SK-N-SH (cell line): ENCODE measurements around the gene AP4E1. TPM values are rescaled to one million over a fixed set of nuclear protein-coding genes. Genes with fewer than 3 reads are reported as not detected.

Source experiments
- CTCF ChIA-PET: fragments of 300-600, 350-600 bp; formaldehyde crosslinking; extraction: SDS; loops from one replicate; lab custom pipeline; 2021; lab: Yijun Ruan, JAX
- POLR2A ChIA-PET: fragments of 350-600 bp; sonication (Branson Sonifier 250); formaldehyde crosslinking; extraction: SDS; loops from one replicate; lab custom pipeline; 2020; ENCODE audit warnings: antibody characterized with exemption, inconsistent platforms; lab: Yijun Ruan, JAX
- DNase-seq: peaks from one replicate; pipeline ENCODE4 v3.0.0; 2012
- H2AFZ ChIP-seq: fragments of 200-600 bp; sonication (generic); 2 replicates; pipeline ENCODE4 v1.8.1; 2016; ENCODE audit warnings: antibody characterized with exemption, mild to moderate bottlenecking, low read depth
- H3F3A ChIP-seq: fragments of 200-600 bp; sonication (generic); replicated peaks from 2 replicates; pipeline ENCODE3; 2016; ENCODE audit warnings: antibody characterized with exemption, mild to moderate bottlenecking; ENCODE audit not compliant: insufficient read depth
- H3K27ac ChIP-seq, 2 experiments: fragments of 200-500 bp in 1 of 2; fragments of 200-600 bp in 1 of 2; sonication (Bioruptor generic) in 1 of 2; sonication (generic), shearing (Covaris generic) in 1 of 2; 2 replicates each; pipeline versions ENCODE4 v1.5.1 to v1.6.1; 2014 to 2016; ENCODE audit warnings: low read depth in 2 of 2, inconsistent platforms in 1 of 2, low read length in 1 of 2, mild to moderate bottlenecking in 1 of 2, mixed read lengths in 1 of 2
- H3K27me3 ChIP-seq: fragments of 200-600 bp; sonication (generic), shearing (Covaris generic); 2 replicates; pipeline ENCODE4 v1.6.1; 2016; ENCODE audit warnings: mixed run types; ENCODE audit not compliant: insufficient read depth
- H3K36me3 ChIP-seq, 2 experiments: fragments of 200-500 bp in 1 of 2; fragments of 200-600 bp in 1 of 2; sonication (Bioruptor generic) in 1 of 2; sonication (generic) in 1 of 2; replicated peaks in 1 of 2; 2 replicates each; pipeline versions ENCODE3 to v1.5.1; 2014 to 2016; ENCODE audit warnings: low read length in 1 of 2, mild to moderate bottlenecking in 1 of 2; ENCODE audit not compliant: insufficient read depth in 2 of 2, control insufficient read depth in 1 of 2
- H3K4me1 ChIP-seq, 2 experiments: fragments of 200-500 bp in 1 of 2; fragments of 200-600 bp in 1 of 2; sonication (Bioruptor generic) in 1 of 2; sonication (generic), shearing (Covaris generic) in 1 of 2; 2 replicates each; pipeline versions ENCODE4 v1.5.1 to v1.6.1; 2014 to 2016; ENCODE audit warnings: low read depth in 1 of 2, low read length in 1 of 2, mixed run types in 1 of 2; ENCODE audit not compliant: insufficient read depth in 2 of 2, control insufficient read depth in 1 of 2
- H3K4me2 ChIP-seq: fragments of 200-600 bp; sonication (generic), shearing (Covaris generic); 2 replicates; pipeline ENCODE4 v1.6.1; 2017; ENCODE audit warnings: mixed run types
- H3K4me3 ChIP-seq, 2 experiments: fragments of 200-500 bp in 1 of 2; fragments of 200-600 bp in 1 of 2; sonication (Bioruptor generic) in 1 of 2; sonication (generic), shearing (Covaris generic) in 1 of 2; 2 replicates each; pipeline versions ENCODE4 v1.5.1 to v1.8.1; 2014 to 2016; ENCODE audit warnings: low read depth in 2 of 2, inconsistent platforms in 1 of 2, low read length in 1 of 2, mild to moderate bottlenecking in 1 of 2, mixed read lengths in 1 of 2, moderate library complexity in 1 of 2
- H3K79me2 ChIP-seq: fragments of 200-600 bp; sonication (generic); 2 replicates; pipeline ENCODE4 v1.8.1; 2017; ENCODE audit warnings: mild to moderate bottlenecking; ENCODE audit not compliant: insufficient read depth
- H3K9ac ChIP-seq: fragments of 200-600 bp; sonication (generic); 2 replicates; pipeline ENCODE4 v1.6.1; 2017; ENCODE audit warnings: mixed run types
- H3K9me2 ChIP-seq: fragments of 200-600 bp; sonication (generic); 2 replicates; pipeline ENCODE4 v1.6.1; 2017; ENCODE audit warnings: mixed run types
- H3K9me3 ChIP-seq: fragments of 200-600 bp; sonication (generic); 2 replicates; pipeline ENCODE4 v1.6.1; 2017; ENCODE audit warnings: mixed run types, mild to moderate bottlenecking, moderate library complexity
- H4K20me1 ChIP-seq: fragments of 200-600 bp; sonication (generic); 2 replicates; pipeline ENCODE4 v1.6.1; 2017; ENCODE audit warnings: mild to moderate bottlenecking, mixed run types; ENCODE audit not compliant: insufficient read depth
- ELF1 ChIP-seq: IDR thresholded peaks from 2 replicates; pipeline ENCODE4 v1.4.0; 2012
- EP300 ChIP-seq, 2 experiments: IDR thresholded peaks; 2 replicates each; pipeline versions ENCODE4 v1.4.0 to v1.6.1; 2012; ENCODE audit warnings: borderline replicate concordance in 1 of 2, low read depth in 1 of 2, low read length in 1 of 2
- EZH2phosphoT487 ChIP-seq: fragments of 200-600 bp; sonication (generic); IDR thresholded peaks from 2 replicates; pipeline ENCODE4 v1.6.1; 2017; ENCODE audit warnings: low read depth, mixed run types, mild to moderate bottlenecking, antibody characterized with exemption, moderate library complexity, borderline replicate concordance
- FOSL2 ChIP-seq: IDR thresholded peaks from 2 replicates; pipeline ENCODE4 v1.4.0; 2012; ENCODE audit warnings: low read depth, mild to moderate bottlenecking, moderate library complexity, borderline replicate concordance
- JUND ChIP-seq: IDR thresholded peaks from 2 replicates; pipeline ENCODE4 v1.4.0; 2012
- MXI1 ChIP-seq: IDR thresholded peaks from 2 replicates; pipeline ENCODE4 v1.6.1; 2012; ENCODE audit warnings: mild to moderate bottlenecking, low read depth, low read length, improper control_type of control experiment
- NRF1 ChIP-seq: IDR thresholded peaks from 2 replicates; pipeline ENCODE4 v1.6.1; 2012; ENCODE audit warnings: low read depth, mild to moderate bottlenecking, low read length
- SMC3 ChIP-seq: IDR thresholded peaks from 2 replicates; pipeline ENCODE4 v1.6.1; 2012; ENCODE audit warnings: low read depth, low read length, improper control_type of control experiment
- TAF1 ChIP-seq: IDR thresholded peaks from 2 replicates; pipeline ENCODE4 v1.6.1; 2012; ENCODE audit warnings: low read depth, mild to moderate bottlenecking, low read length, moderate library complexity, borderline replicate concordance
- TCF12 ChIP-seq: IDR thresholded peaks from 2 replicates; pipeline ENCODE4 v1.4.0; 2012
- TEAD4 ChIP-seq: IDR thresholded peaks from 2 replicates; pipeline ENCODE4 v1.4.0; 2012; ENCODE audit warnings: mild to moderate bottlenecking, borderline replicate concordance; ENCODE audit not compliant: insufficient read depth
- YY1 ChIP-seq: IDR thresholded peaks from 2 replicates; pipeline ENCODE4 v1.4.0; 2012; ENCODE audit warnings: low read depth, mild to moderate bottlenecking
- WGBS: methylation state at CpG from one replicate; pipeline ENCODE4 v1.1.6; 2017; ENCODE audit warnings: low lambda C conversion rate; 5-methylcytosine and 5-hydroxymethylcytosine counted together
- polyA plus RNA-seq, 3 experiments: library from polyadenylated mRNA; depleted of rRNA; stranded (reverse); fragments of >200 nt; gene quantifications; 2 replicates each; pipeline ENCODE4 v1.2.3, GENCODE V29; 2012
- TF ChIP-seq, protein P1 (sequence below): fragments of 150-350 bp; IDR thresholded peaks from 2 replicates; pipeline ENCODE4 v1.6.1; 2017; ENCODE audit warnings: antibody characterized with exemption, low read length, low read depth, borderline replicate concordance
- TF ChIP-seq, protein P2 (sequence below): IDR thresholded peaks from 2 replicates; pipeline ENCODE4 v1.4.0; 2012; ENCODE audit warnings: low read depth, borderline replicate concordance
- TF ChIP-seq, protein P3 (sequence below): IDR thresholded peaks from 2 replicates; pipeline ENCODE4 v1.4.0; 2012; ENCODE audit warnings: low read depth

Gene AP4E1
- polyA plus RNA-seq, 1 of the 3 experiments (the other 2 are of a cell fraction), result 1.6 TPM

DNA sequence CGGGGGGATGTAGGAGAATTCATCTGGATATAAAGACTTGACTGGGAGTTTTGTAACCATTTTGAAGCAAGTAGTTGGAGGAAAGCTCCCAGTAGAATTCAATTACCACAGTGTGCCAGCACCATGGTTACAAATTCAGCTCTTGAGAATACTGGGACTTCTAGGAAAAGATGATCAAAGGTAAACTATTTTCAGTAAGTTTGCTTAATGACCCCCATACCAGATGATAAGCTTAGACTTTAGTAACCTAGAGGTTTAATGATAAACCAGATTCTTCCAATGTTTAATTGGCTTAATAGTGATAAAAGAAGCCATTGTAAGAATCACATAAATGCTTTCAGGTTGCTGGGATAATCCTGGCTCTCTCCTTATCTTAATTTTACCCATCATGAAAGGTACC, 22.3 kb downstream of the AP4E1 start:
- H3K9me3 ChIP-seq, result no peaks in the 10 kb centered on the region
- no peak overlapping the region for H2AFZ ChIP-seq
- 94% methylated on average over 1 of the region's 1 CpG for WGBS
- peaks cover under 1% of the 10 kb centered on the region for H3F3A ChIP-seq
- ChIA-PET POLR2A (no interaction called here), CTCF (no interaction called here)
- H3K9me2 ChIP-seq, result no peaks in the 10 kb centered on the region
- H3K36me3 ChIP-seq, result peaks cover 56 to 68% of the 10 kb centered on the region in 2 experiments
- no peak overlapping the region for H3K27ac ChIP-seq
- no peaks in the 10 kb centered on the region for H3K79me2 ChIP-seq
- no peaks in the 10 kb centered on the region for H4K20me1 ChIP-seq
- H3K9ac ChIP-seq, result no peak overlapping the region
- TF ChIP-seq, protein P1, sequence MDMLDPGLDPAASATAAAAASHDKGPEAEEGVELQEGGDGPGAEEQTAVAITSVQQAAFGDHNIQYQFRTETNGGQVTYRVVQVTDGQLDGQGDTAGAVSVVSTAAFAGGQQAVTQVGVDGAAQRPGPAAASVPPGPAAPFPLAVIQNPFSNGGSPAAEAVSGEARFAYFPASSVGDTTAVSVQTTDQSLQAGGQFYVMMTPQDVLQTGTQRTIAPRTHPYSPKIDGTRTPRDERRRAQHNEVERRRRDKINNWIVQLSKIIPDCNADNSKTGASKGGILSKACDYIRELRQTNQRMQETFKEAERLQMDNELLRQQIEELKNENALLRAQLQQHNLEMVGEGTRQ, result no peak
- TF ChIP-seq NRF1, result no peak
- no peak overlapping the region for H3K4me3 ChIP-seq
- DNase-seq, result no peak
- no peaks in the 10 kb centered on the region for H3K27me3 ChIP-seq
- H3K4me1 ChIP-seq, result no peaks in the 10 kb centered on the region
- no peak overlapping the region for H3K4me2 ChIP-seq

DNA sequence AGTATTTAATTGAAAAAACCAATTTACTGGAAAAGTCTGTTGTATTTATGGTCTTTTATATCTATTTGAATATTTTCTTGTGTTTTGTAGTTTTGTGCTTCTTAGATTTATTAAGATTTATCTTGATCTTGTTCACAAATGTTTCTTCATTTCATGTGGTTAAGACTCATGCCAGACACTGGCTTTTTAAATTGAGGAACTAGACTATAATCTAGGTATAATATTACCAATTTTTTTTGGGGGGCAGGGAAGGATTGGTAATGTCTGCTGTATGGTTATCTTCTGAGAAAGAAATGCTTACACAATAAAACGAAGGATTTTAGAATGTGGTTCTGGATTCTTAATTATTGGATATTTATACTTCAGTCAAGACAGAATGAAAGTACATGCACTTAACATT, 24.9 kb downstream of the AP4E1 start:
- Histone ChIP-seq H3F3A (peaks cover 3% of the 10 kb centered on the region), H4K20me1 (no peaks in the 10 kb centered on the region), H3K9me2 (no peaks in the 10 kb centered on the region), H3K4me1 (no peaks in the 10 kb centered on the region), H2AFZ (no peak overlapping the region), H3K27me3 (no peaks in the 10 kb centered on the region), H3K9ac (no peak overlapping the region), H3K36me3 (peaks cover 52 to 58% of the 10 kb centered on the region in 2 experiments), H3K4me3 (no peak overlapping the region), H3K4me2 (no peak overlapping the region), H3K9me3 (no peaks in the 10 kb centered on the region), H3K27ac (no peak overlapping the region), H3K79me2 (no peaks in the 10 kb centered on the region)
- WGBS, result 97% methylated on average over 1 of the region's 1 CpG
- POLR2A ChIA-PET, result no interaction called here
- no peak for DNase-seq
- CTCF ChIA-PET, result interaction anchor here (1.0 kb wide), 1 partner anchor 24 kb away, joined by 4 read pairs; no protein-coding TSS in a partner anchor
- TF ChIP-seq JUND (no peak), TAF1 (no peak), FOSL2 (no peak), EP300 (IDR thresholded peaks at IDR 0.05; ENCODE audit: borderline replicate concordance in 1 of 2, low read depth in 1 of 2, low read length in 1 of 2) (no peak), ELF1 (no peak), EZH2phosphoT487 (no peak), TEAD4 (no peak), MXI1 (no peak), YY1 (no peak), TCF12 (no peak), SMC3 (no peak)
- TF ChIP-seq, protein P2, sequence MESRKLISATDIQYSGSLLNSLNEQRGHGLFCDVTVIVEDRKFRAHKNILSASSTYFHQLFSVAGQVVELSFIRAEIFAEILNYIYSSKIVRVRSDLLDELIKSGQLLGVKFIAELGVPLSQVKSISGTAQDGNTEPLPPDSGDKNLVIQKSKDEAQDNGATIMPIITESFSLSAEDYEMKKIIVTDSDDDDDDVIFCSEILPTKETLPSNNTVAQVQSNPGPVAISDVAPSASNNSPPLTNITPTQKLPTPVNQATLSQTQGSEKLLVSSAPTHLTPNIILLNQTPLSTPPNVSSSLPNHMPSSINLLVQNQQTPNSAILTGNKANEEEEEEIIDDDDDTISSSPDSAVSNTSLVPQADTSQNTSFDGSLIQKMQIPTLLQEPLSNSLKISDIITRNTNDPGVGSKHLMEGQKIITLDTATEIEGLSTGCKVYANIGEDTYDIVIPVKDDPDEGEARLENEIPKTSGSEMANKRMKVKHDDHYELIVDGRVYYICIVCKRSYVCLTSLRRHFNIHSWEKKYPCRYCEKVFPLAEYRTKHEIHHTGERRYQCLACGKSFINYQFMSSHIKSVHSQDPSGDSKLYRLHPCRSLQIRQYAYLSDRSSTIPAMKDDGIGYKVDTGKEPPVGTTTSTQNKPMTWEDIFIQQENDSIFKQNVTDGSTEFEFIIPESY, result no peak
- TF ChIP-seq, protein P3, sequence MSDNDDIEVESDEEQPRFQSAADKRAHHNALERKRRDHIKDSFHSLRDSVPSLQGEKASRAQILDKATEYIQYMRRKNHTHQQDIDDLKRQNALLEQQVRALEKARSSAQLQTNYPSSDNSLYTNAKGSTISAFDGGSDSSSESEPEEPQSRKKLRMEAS, result no peak
